RPMI7951 (cell line): ENCODE measurements around the gene SYVN1. TPM values are rescaled to one million over a fixed set of nuclear protein-coding genes. Genes with fewer than 3 reads are reported as not detected.

Source experiments
- DNase-seq: peaks from one replicate; pipeline ENCODE4 v3.0.0-alpha.2; 2012; ENCODE audit warnings: low read depth
- total RNA-seq: library from RNA; depleted of rRNA; stranded (reverse); fragments of >200 nt; shearing (Covaris generic); gene quantifications from 2 replicates; pipeline ENCODE4 v1.2.3, GENCODE V29; 2014; rRNA removed

The SYVN1 gene
- total RNA-seq, 1 experiment from 2014 or later: 29.2 TPM

GRCh38 chr11:65087827-65088226, 46.5 kb downstream of the SYVN1 start:
- no peak for DNase-seq

DNA sequence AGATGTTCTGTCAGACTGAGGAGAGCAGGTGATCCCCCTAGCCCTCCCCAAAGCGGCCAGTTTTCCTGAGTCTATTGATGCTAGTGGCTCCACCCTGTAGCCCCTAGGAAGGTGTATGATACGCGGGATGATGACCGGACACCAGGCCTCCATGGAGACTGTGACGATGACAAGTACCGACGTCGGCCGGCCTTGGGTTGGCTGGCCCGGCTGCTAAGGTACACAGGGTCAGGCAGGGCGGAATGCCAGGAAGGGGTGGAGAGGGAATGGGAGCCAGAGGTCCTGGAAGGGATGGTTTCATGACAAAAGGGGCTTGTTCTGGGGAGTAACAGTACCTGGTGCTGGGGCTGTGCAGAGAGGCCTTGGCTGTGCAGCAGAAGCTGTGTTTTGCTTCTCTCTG, 47.1 kb downstream of the SYVN1 start:
- no peak for DNase-seq

GRCh38 chr11:65086809-65087208, 47.5 kb downstream of the SYVN1 start:
- no peak for DNase-seq

GRCh38 chr11:65085446-65085845, 48.9 kb downstream of the SYVN1 start:
- DNase-seq: no peak

- DNase-seq: no peak
These were observed 49.5 kb downstream of the SYVN1 start for GRCh38 chr11:65084598-65085375.

DNA sequence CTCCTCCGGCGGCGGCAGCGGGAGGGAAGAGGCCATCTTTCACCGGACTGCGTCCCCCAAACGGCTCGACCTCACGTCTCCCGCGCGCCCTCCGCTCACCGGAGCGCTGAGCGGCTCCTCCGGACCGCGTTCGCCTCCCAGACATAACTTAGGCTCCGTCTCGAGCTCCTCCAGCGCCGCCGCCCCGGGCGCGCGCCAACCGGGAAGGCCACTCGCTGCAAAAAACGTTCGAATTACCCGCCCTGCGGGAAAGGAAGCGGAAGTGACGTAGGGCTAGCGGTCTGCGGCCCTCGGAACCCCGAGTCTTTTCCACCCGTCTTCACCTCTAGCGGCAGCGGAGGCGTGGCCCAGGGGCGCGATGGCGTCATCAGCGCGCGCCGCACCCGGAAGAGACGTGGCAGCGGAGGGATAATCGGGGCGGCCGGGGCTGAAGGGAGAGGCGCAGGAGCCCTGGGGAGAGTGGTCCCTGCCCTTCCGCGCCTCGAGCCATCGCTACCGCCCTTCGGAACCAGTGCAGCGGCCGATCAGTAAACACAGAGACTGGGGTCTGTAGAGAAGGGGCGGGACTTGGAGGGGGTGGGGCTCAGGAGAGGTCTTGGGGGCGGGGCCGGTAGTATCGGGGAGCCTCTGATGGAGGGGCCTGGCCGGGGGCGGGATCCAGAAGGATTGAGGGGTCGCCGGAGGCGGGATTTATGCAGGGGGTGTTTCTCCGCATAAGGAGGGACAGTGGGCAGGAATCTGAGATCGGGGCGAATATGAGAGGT, 50.3 kb downstream of the SYVN1 start, which contains the start of the genes CDCA5 and ZFPL1:
TSS of gene CDCA5 (minus strand) at position 207 of the 764 bp plus-strand sequence. CDS start at position 145, 62 bp downstream.
TSS of gene ZFPL1 (plus strand) at position 389 of the 764 bp plus-strand sequence. CDS start 477 bp downstream, outside the sequence.
- peak; percentile 94 for DNase-seq

GRCh38 chr11:65083134-65083833, 51.0 kb downstream of the SYVN1 start:
- no peak for DNase-seq

GRCh38 chr11:65078786-65079342, 55.5 kb downstream of the SYVN1 start:
- DNase-seq: no peak

DNA sequence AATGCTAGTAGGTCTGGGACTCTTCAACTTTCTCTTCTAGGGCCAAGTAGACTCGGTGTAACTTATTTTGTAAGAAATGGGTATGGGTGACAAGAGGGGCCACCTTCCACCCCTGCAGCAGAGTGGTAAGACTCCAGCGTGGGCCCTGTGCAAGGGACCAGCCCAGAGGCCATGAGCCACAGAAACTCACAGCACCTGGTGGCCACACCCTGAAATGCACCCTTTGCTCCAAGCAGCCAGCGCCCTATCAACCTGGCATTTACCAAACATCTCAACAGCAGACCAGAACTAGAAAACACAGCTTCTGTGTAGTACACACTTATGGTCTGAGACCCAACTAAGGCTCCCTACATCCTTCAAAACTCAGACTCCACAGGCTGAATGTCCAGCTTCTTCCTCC, 56.2 kb downstream of the SYVN1 start:
- peak; percentile 32 for DNase-seq

DNA sequence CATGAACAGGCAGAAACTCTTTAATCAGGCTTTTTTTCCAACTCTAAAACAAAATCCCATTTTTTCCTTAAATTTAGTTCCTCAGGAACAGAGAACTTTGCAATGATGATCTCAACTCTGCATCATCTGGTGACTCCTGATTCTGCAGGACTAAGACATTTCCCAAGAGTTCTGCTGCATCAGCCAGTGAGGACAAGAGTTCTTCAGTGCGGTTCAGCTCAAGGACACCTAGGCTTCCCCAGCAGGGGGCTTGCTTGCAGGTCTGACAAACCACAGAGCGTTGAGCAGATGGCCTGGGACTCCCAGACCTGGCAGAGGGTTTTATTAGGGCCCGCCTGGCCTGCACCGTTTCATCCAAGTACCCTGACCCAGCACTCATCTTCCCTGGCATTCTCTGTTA, 56.9 kb downstream of the SYVN1 start:
- no peak for DNase-seq

Other genes with a start within 250 kb of the SYVN1 start
- gene ATG2A, start 217.3 kb downstream of the SYVN1 start, total RNA-seq: 6.6 and 7.2 TPM in 2 replicates
- gene PPP2R5B, start 209.8 kb downstream of the SYVN1 start, total RNA-seq: 12.5 and 17.8 TPM in 2 replicates
- gene GPHA2, start 198.6 kb downstream of the SYVN1 start, total RNA-seq: not detected in 2 replicates
- gene MAJIN, start 162.4 kb downstream of the SYVN1 start, total RNA-seq: not detected in 2 replicates
- gene BATF2, start 137.5 kb downstream of the SYVN1 start, total RNA-seq: 0.59 and 0.84 TPM in 2 replicates
- 166 and 176 TPM in 2 replicates for gene ARL2, start 120.4 kb downstream of the SYVN1 start, total RNA-seq
- 25.8 and 27.0 TPM in 2 replicates for gene SNX15, start 107.1 kb downstream of the SYVN1 start, total RNA-seq
- 18.9 and 21.0 TPM in 2 replicates for gene SAC3D1, start 93.3 kb downstream of the SYVN1 start, total RNA-seq
- gene NAALADL1, start 76.0 kb downstream of the SYVN1 start, total RNA-seq: not detected in 2 replicates
- gene CDCA5, start 50.5 kb downstream of the SYVN1 start, total RNA-seq: 41.7 and 45.7 TPM in 2 replicates
- gene ZFPL1, start 50.3 kb downstream of the SYVN1 start, total RNA-seq: 58.3 and 65.6 TPM in 2 replicates
- 48.7 and 108 TPM in 2 replicates for gene VPS51, start 38.3 kb downstream of the SYVN1 start, total RNA-seq
- gene TM7SF2, start 22.6 kb downstream of the SYVN1 start, total RNA-seq: 5.0 and 6.0 TPM in 2 replicates
- 7.6 and 10.2 TPM in 2 replicates for gene ZNHIT2, start 16.8 kb downstream of the SYVN1 start, total RNA-seq
- gene FAU, start 12.4 kb downstream of the SYVN1 start, total RNA-seq: 366 and 448 TPM in 2 replicates
- gene MRPL49, start 12.2 kb downstream of the SYVN1 start, total RNA-seq: 50.6 and 69.5 TPM in 2 replicates
- gene SPDYC, start 35.7 kb upstream of the SYVN1 start, total RNA-seq: not detected in 2 replicates
- 195 and 272 TPM in 2 replicates for gene CAPN1, start 47.4 kb upstream of the SYVN1 start, total RNA-seq
- gene POLA2, start 127.4 kb upstream of the SYVN1 start, total RNA-seq: 28.1 and 43.7 TPM in 2 replicates
- 7.0 and 7.1 TPM in 2 replicates for gene CDC42EP2, start 180.3 kb upstream of the SYVN1 start, total RNA-seq
- 41.5 and 58.9 TPM in 2 replicates for gene DPF2, start 199.3 kb upstream of the SYVN1 start, total RNA-seq
- gene TIGD3, start 220.2 kb upstream of the SYVN1 start, total RNA-seq: 0.20 and 0.24 TPM in 2 replicates
- gene SLC25A45, start 248.1 kb upstream of the SYVN1 start, total RNA-seq: 0.48 and 0.68 TPM in 2 replicates